H1 (cell line): Measurements from ENCODE around the gene PCDHGB5. TPM values are rescaled to one million over a fixed set of nuclear protein-coding genes. Genes with fewer than 3 reads are reported as not detected.
"Not testable (repeated sequence)": the region's sequence is repeated elsewhere in the genome, so short reads cannot be mapped to it uniquely, and the experiment has no call there.

Experiments
- CTCF ChIA-PET: fragments of 300-600 bp; sonication (Branson Sonifier 250); formaldehyde crosslinking; loops from one replicate; lab custom pipeline; 2021; ENCODE audit not compliant: partially characterized antibody; lab: Charles Lee
- POLR2A ChIA-PET: fragments of 300-600 bp; sonication (Branson Sonifier 250); formaldehyde crosslinking; loops from one replicate; lab custom pipeline; 2021; ENCODE audit warnings: inconsistent platforms; ENCODE audit not compliant: partially characterized antibody; lab: Charles Lee
- DNase-seq, 2 experiments: peaks; one replicate each; pipeline versions ENCODE4 v3.0.0 to v3.0.0-alpha.2; 2010 to 2022; ENCODE audit warnings: low spot score in 2 of 2, low read depth in 1 of 2, mixed read lengths in 1 of 2
- FAIRE-seq: peaks from 2 replicates; lab custom pipeline; 2011; peaks lifted over from hg19 to GRCh38; lab: Jason Lieb, UNC
- H2AFZ ChIP-seq: 2 replicates; pipeline ENCODE4 v1.8.1; 2012; ENCODE audit warnings: low read length, inconsistent platforms
- H2AK5ac ChIP-seq: 2 replicates; pipeline ENCODE4 v1.6.1; 2013; ENCODE audit warnings: low read depth, low read length
- H2BK120ac ChIP-seq: replicated peaks from 2 replicates; pipeline ENCODE3; 2013; ENCODE audit warnings: low read depth, low read length, inconsistent platforms
- H2BK12ac ChIP-seq: 2 replicates; pipeline ENCODE4 v1.6.1; 2013; ENCODE audit warnings: low read depth, low read length
- H2BK15ac ChIP-seq: 2 replicates; pipeline ENCODE4 v1.6.1; 2013; ENCODE audit warnings: low read length
- H2BK20ac ChIP-seq: 2 replicates; pipeline ENCODE4 v1.6.1; 2013; ENCODE audit warnings: low read length
- H2BK5ac ChIP-seq: 2 replicates; pipeline ENCODE4 v1.6.1; 2013; ENCODE audit warnings: low read depth, low read length
- H3K14ac ChIP-seq: 2 replicates; pipeline ENCODE4 v1.6.1; 2013; ENCODE audit warnings: inconsistent platforms; ENCODE audit not compliant: insufficient read length
- H3K18ac ChIP-seq: 2 replicates; pipeline ENCODE4 v1.6.1; 2013; ENCODE audit warnings: low read length; ENCODE audit errors: extremely low read depth
- H3K23ac ChIP-seq: 2 replicates; pipeline ENCODE4 v1.6.1; 2013; ENCODE audit warnings: inconsistent platforms; ENCODE audit not compliant: insufficient read length
- H3K23me2 ChIP-seq: 2 replicates; pipeline ENCODE4 v1.6.1; 2013; ENCODE audit warnings: low read depth, low read length
- H3K27ac ChIP-seq: 2 replicates; pipeline ENCODE4 v1.6.1; 2011; ENCODE audit warnings: low read depth, low read length, inconsistent platforms
- H3K27me3 ChIP-seq, 4 experiments: replicated peaks in 1 of 4; 1 replicate in 1 of 4; 2 replicates in 3 of 4; pipeline versions ENCODE4 v1.6.1 to v1.8.1; 2011 to 2013; ENCODE audit warnings: low read length in 3 of 4, mild to moderate bottlenecking in 3 of 4, inconsistent platforms in 2 of 4, mixed read lengths in 2 of 4, moderate library complexity in 1 of 4; ENCODE audit not compliant: control insufficient read depth in 3 of 4, insufficient read depth in 3 of 4; ENCODE audit errors: extremely low read depth in 1 of 4
- H3K36me3 ChIP-seq, 4 experiments: 2 replicates each; pipeline versions ENCODE4 v1.6.1 to v1.8.1; 2011 to 2013; ENCODE audit warnings: mild to moderate bottlenecking in 4 of 4, low read length in 3 of 4, moderate library complexity in 2 of 4, control low read depth in 1 of 4, inconsistent platforms in 1 of 4; ENCODE audit not compliant: insufficient read depth in 4 of 4, control insufficient read depth in 2 of 4
- H3K4ac ChIP-seq: replicated peaks from 2 replicates; pipeline ENCODE3; 2013; ENCODE audit warnings: low read length, low read depth, mixed read lengths, inconsistent platforms; ENCODE audit not compliant: insufficient read length
- H3K4me1 ChIP-seq, 4 experiments: replicated peaks in 1 of 4; 1 replicate in 1 of 4; 2 replicates in 3 of 4; pipeline versions ENCODE4 v1.6.1 to v1.8.1; 2011 to 2013; ENCODE audit warnings: low read length in 3 of 4, inconsistent platforms in 2 of 4, mixed read lengths in 1 of 4; ENCODE audit not compliant: insufficient read depth in 4 of 4, control insufficient read depth in 3 of 4
- H3K4me2 ChIP-seq, 2 experiments: 2 replicates each; pipeline versions ENCODE4 v1.6.1 to v1.8.1; 2011 to 2013; ENCODE audit warnings: low read depth in 2 of 2, low read length in 2 of 2, control low read depth in 1 of 2, inconsistent platforms in 1 of 2, mild to moderate bottlenecking in 1 of 2; ENCODE audit not compliant: insufficient read depth in 1 of 2
- H3K4me3 ChIP-seq, 4 experiments: fragments of 200-600, 300-600 bp in 1 of 4; sonication (generic), shearing (Covaris generic), sonication (Bioruptor Twin) in 1 of 4; 2 replicates each; pipeline versions ENCODE4 v1.5.1 to v1.8.1; 2011 to 2016; ENCODE audit warnings: low read length in 4 of 4, low read depth in 3 of 4, control low read depth in 2 of 4, inconsistent platforms in 2 of 4, mild to moderate bottlenecking in 2 of 4, mixed read lengths in 1 of 4, moderate library complexity in 1 of 4; ENCODE audit not compliant: insufficient read depth in 2 of 4; ENCODE audit errors: extremely low read depth in 1 of 4
- H3K56ac ChIP-seq: replicated peaks from 2 replicates; pipeline ENCODE3; 2013; ENCODE audit warnings: low read depth, mild to moderate bottlenecking, mixed read lengths, low read length, inconsistent platforms; ENCODE audit not compliant: insufficient read length
- H3K79me1 ChIP-seq: 2 replicates; pipeline ENCODE4 v1.6.1; 2013; ENCODE audit warnings: low read depth, low read length, control low read depth
- H3K79me2 ChIP-seq, 2 experiments: 2 replicates each; pipeline versions ENCODE4 v1.6.1 to v1.8.1; 2012 to 2013; ENCODE audit warnings: low read length in 2 of 2, mild to moderate bottlenecking in 2 of 2, inconsistent platforms in 1 of 2; ENCODE audit not compliant: insufficient read depth in 2 of 2, control insufficient read depth in 1 of 2
- H3K9ac ChIP-seq, 4 experiments: replicated peaks in 1 of 4; 1 replicate in 1 of 4; 2 replicates in 3 of 4; pipeline versions ENCODE4 v1.6.1 to v1.8.1; 2011 to 2013; ENCODE audit warnings: low read depth in 3 of 4, low read length in 3 of 4, control low read depth in 2 of 4, mild to moderate bottlenecking in 2 of 4, moderate library complexity in 2 of 4, inconsistent platforms in 1 of 4; ENCODE audit errors: extremely low read depth in 1 of 4
- H3K9me3 ChIP-seq, 2 experiments: 2 replicates each; pipeline versions ENCODE4 v1.6.1 to v1.8.1; 2012 to 2013; ENCODE audit warnings: mild to moderate bottlenecking in 2 of 2, moderate library complexity in 2 of 2, control low read depth in 1 of 2, inconsistent platforms in 1 of 2, low read depth in 1 of 2, low read length in 1 of 2, mixed read lengths in 1 of 2; ENCODE audit not compliant: insufficient read depth in 2 of 2
- H4K20me1 ChIP-seq, 2 experiments: replicated peaks in 1 of 2; 2 replicates each; pipeline versions ENCODE3 to v1.8.1; 2011 to 2013; ENCODE audit warnings: inconsistent platforms in 2 of 2, low read length in 2 of 2, mild to moderate bottlenecking in 1 of 2; ENCODE audit not compliant: insufficient read depth in 2 of 2, control insufficient read depth in 1 of 2
- H4K5ac ChIP-seq: 2 replicates; pipeline ENCODE4 v1.6.1; 2013; ENCODE audit warnings: low read length, low read depth, mixed read lengths, inconsistent platforms; ENCODE audit not compliant: insufficient read length
- H4K8ac ChIP-seq: 2 replicates; pipeline ENCODE4 v1.8.0; 2013; ENCODE audit warnings: mild to moderate bottlenecking, moderate library complexity, low read length, inconsistent platforms; ENCODE audit not compliant: insufficient read depth; ENCODE audit errors: extremely low read depth
- H4K91ac ChIP-seq: replicated peaks from 2 replicates; pipeline ENCODE3; 2013; ENCODE audit warnings: low read length, mixed read lengths, inconsistent platforms; ENCODE audit not compliant: insufficient read length
- CTCF ChIP-seq, 3 experiments: IDR thresholded peaks; 1 replicate in 2 of 3; 2 replicates in 1 of 3; pipeline versions ENCODE4 v1.5.1 to v1.6.1; 2011; ENCODE audit warnings: low read length in 3 of 3, mild to moderate bottlenecking in 3 of 3, inconsistent platforms in 2 of 3, low read depth in 1 of 3, moderate library complexity in 1 of 3; ENCODE audit not compliant: insufficient read depth in 1 of 3; ENCODE audit errors: control extremely low read depth in 1 of 3
- KDM4A ChIP-seq: IDR thresholded peaks from one replicate; pipeline ENCODE4 v1.7.1; 2012; ENCODE audit warnings: low read depth, mild to moderate bottlenecking, moderate library complexity, low read length, inconsistent platforms; ENCODE audit not compliant: severe bottlenecking
- NRF1 ChIP-seq: IDR thresholded peaks from 2 replicates; pipeline ENCODE4 v1.6.1; 2011; ENCODE audit warnings: mild to moderate bottlenecking, low read depth, low read length, improper control_type of control experiment
- PHF8 ChIP-seq: fragments of 200-600 bp; sonication (generic); conservative IDR thresholded peaks from 2 replicates; pipeline ENCODE4 v1.7.1; 2012; ENCODE audit warnings: low read depth, mild to moderate bottlenecking, inconsistent platforms, low read length, moderate library complexity
- RAD21 ChIP-seq, 2 experiments: IDR thresholded peaks in 1 of 2; conservative IDR thresholded peaks in 1 of 2; 2 replicates each; pipeline ENCODE4 v1.6.1; 2011; ENCODE audit warnings: low read depth in 2 of 2, low read length in 2 of 2, improper control_type of control experiment in 1 of 2, inconsistent platforms in 1 of 2, mild to moderate bottlenecking in 1 of 2, moderate library complexity in 1 of 2
- WGBS, 2 experiments: shearing (Covaris generic) in 1 of 2; methylation state at CpG; one replicate each; pipeline versions ENCODE4 v1.1.6 to v1.1.7; 2013 to 2015; ENCODE audit warnings: low lambda C conversion rate in 2 of 2, mixed read lengths in 2 of 2, inconsistent platforms in 1 of 2, low coverage in 1 of 2, missing lambda C conversion rate in 1 of 2; ENCODE audit not compliant: insufficient replicate concordance in 2 of 2, insufficient coverage in 1 of 2, insufficient read length in 1 of 2; ENCODE audit errors: extremely low coverage in 1 of 2, missing lambda C conversion rate in 1 of 2; 5-methylcytosine and 5-hydroxymethylcytosine counted together
- polyA plus RNA-seq, 7 experiments: library from polyadenylated mRNA; depleted of rRNA in 3 of 7; stranded (reverse) in 5 of 7; unstranded in 2 of 7; fragments of >200 nt in 5 of 7; fragments of 200-250 nt in 2 of 7; gene quantifications; 1 replicate in 5 of 7; 2 replicates in 1 of 7; 4 replicates in 1 of 7; pipeline versions ENCODE4 v1.2.1 to v1.2.3, GENCODE V29; 2011 to 2013; ENCODE audit warnings: missing spikeins in 2 of 7, mixed read lengths in 2 of 7
- total RNA-seq: library from RNA; stranded (reverse); fragmentation: NEBNext Ultra II Directional; extraction: Animal tissue kit (Norgen Biotek cat#: 25700); gene quantifications from 2 replicates; pipeline ENCODE4 v1.2.1, GENCODE V29; 2021

PCDHGB5 gene
- total and polyA plus RNA-seq, 2 of the 8 experiments (the other 6 are each of a cell fraction or from before 2014, with no cell fraction given): 1.1 to 2.6 TPM

DNA sequence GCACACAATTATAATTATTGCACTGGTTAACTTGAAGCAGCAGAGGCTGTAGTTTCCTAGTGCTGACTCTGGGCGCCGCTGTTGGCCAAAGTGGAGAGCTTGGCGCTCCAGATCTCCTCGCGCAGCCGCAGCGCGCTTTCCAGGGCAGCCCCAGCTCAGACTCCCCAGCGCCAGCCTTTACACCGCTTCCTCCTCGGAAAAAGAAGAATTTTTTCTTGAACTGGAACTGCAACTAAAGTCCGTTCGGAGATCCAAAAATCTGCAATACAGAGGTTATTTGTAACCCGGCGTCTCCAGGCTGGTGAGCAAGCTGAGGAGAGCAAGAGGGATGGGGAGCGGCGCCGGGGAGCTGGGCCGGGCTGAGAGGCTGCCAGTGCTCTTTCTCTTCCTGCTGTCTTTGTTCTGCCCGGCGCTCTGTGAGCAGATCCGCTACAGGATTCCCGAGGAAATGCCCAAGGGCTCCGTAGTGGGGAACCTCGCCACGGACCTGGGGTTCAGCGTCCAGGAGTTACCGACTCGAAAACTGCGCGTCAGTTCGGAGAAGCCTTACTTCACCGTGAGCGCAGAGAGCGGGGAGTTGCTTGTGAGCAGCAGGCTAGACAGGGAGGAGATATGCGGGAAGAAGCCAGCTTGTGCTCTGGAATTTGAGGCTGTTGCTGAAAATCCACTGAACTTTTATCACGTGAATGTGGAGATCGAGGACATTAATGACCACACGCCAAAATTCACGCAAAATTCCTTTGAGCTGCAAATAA, 10.0 kb upstream of the PCDHGB5 start, which contains the start of gene PCDHGB4:
Gene PCDHGB4, plus strand, starts transcription at position 142 of the 755 bp plus-strand sequence. Its CDS starts 187 bp downstream, at position 329.
- TF ChIP-seq KDM4A: peak; percentile 51
- TF ChIP-seq RAD21 (IDR thresholded peaks at IDR 0.05 in 1 of 2, conservative IDR thresholded peaks at IDR 0.05 in 1 of 2; ENCODE audit: low read depth in 2 of 2, low read length in 2 of 2): peak; percentile 59 to 67
- TF ChIP-seq CTCF (IDR thresholded peaks at IDR 0.05; ENCODE audit: control extremely low read depth in 1 of 3, insufficient read depth in 1 of 3, low read depth in 1 of 3, low read length in 3 of 3): peak; percentile 56 to 66 (median 65)
- 0 out of 2 replicates have a peak, but pooled peaks have one; percentile 29 for TF ChIP-seq PHF8
- peak; percentile 55 for TF ChIP-seq NRF1
- H3K56ac ChIP-seq, H2BK5ac ChIP-seq, H3K4me1 ChIP-seq, H2AFZ ChIP-seq, H4K91ac ChIP-seq, H3K79me2 ChIP-seq, H3K18ac ChIP-seq, H4K8ac ChIP-seq, H2BK12ac ChIP-seq, H4K20me1 ChIP-seq, H2BK20ac ChIP-seq, H2BK120ac ChIP-seq, H4K5ac ChIP-seq, H3K23me2 ChIP-seq, H3K14ac ChIP-seq, H3K23ac ChIP-seq, H2AK5ac ChIP-seq, H3K4ac ChIP-seq, H3K27me3 ChIP-seq, H3K27ac ChIP-seq, H2BK15ac ChIP-seq, H3K79me1 ChIP-seq: not testable (repeated sequence)
- ChIA-PET CTCF (interaction anchor here (0.6 to 8.7 kb wide), 32 partner anchors 9 to 437 kb away, joined by 3 to 68 read pairs (median 5); partner anchors contain the start of genes PCDHB10, PCDHB14, PCDHB15 and PCDHGA1), POLR2A (interaction anchor here (0.6 to 1.3 kb wide), 4 partner anchors 9 to 299 kb away, joined by 3 to 4 read pairs (median 4); partner anchors contain the start of genes PCDHGB3 and PCDHGB5)
- peaks cover 3 to 23% (median 9%) of the 10 kb centered on the region in 4 experiments; a peak in 5 of 8 replicates for H3K36me3 ChIP-seq
- peak within 1 kb of the TSS in 2 of 4 experiments; percentile 25 to 70; a peak in 1 of 7 replicates for H3K9ac ChIP-seq
- H3K9me3 ChIP-seq: peaks cover 45 to 49% of the 10 kb centered on the region in 2 experiments
- peak within 1 kb of the TSS; percentile 42 to 69 (median 44); a peak in 7 of 8 replicates for H3K4me3 ChIP-seq
- DNase-seq (peak in 1 of 2 experiments; percentile 82), FAIRE-seq (peak; percentile 93)
- H3K4me2 ChIP-seq: peak within 1 kb of the TSS; percentile 55 to 57
- WGBS, 2 experiments: 18% methylated on average over 19 of the region's 40 CpGs; no CpG with 5 or more reads in 1 of the 2 experiments
